Panc1 (cell line): Measurements from ENCODE around the gene ATG2B. TPM values are rescaled to one million over a fixed set of nuclear protein-coding genes. Genes with fewer than 3 reads are reported as not detected.

Experiments used
- ATAC-seq: fragments of 200-7000 bp; cut with Tn5 transposase; 2 replicates; pipeline ENCODE4 v1.9.1; 2020; ENCODE audit warnings: mild to moderate bottlenecking, moderate library complexity
- BruUV-seq: library from RNA; stranded (reverse); fragments of 400-500 nt; replicated peaks from 2 replicates; lab custom pipeline; 2021; lab: Mats Ljungman, UMichigan
- CTCF ChIA-PET: fragments of 300-600 bp; sonication (Branson Sonifier 250); formaldehyde crosslinking; loops from one replicate; lab custom pipeline; 2022; ENCODE audit warnings: antibody characterized with exemption; lab: Charles Lee
- POLR2A ChIA-PET: fragments of 300-600 bp; sonication (Branson Sonifier 250); formaldehyde crosslinking; loops from one replicate; lab custom pipeline; 2022; ENCODE audit warnings: antibody characterized with exemption; lab: Charles Lee
- DNase-seq: peaks from one replicate; pipeline ENCODE4 v3.0.0-alpha.2; 2010; ENCODE audit warnings: low read depth, low spot score
- H3K27ac ChIP-seq: 2 replicates; pipeline ENCODE4 v1.5.1; 2011; ENCODE audit warnings: mild to moderate bottlenecking, low read length, inconsistent platforms
- H3K27me3 ChIP-seq: fragments of 200-500 bp; sonication (Bioruptor generic); 2 replicates; pipeline ENCODE4 v1.6.0; 2014; ENCODE audit warnings: low read length, inconsistent platforms; ENCODE audit not compliant: control insufficient read depth, insufficient read depth
- H3K36me3 ChIP-seq: fragments of 200-500 bp; sonication (Bioruptor generic); 2 replicates; pipeline ENCODE4 v1.5.1; 2014; ENCODE audit warnings: inconsistent platforms, mild to moderate bottlenecking, low read length, moderate library complexity; ENCODE audit not compliant: control insufficient read depth, insufficient read depth
- H3K4me1 ChIP-seq: 2 replicates; pipeline ENCODE4 v1.5.1; 2011; ENCODE audit warnings: inconsistent platforms, mild to moderate bottlenecking, low read length, moderate library complexity; ENCODE audit not compliant: control insufficient read depth, insufficient read depth
- H3K4me3 ChIP-seq, 2 experiments: 2 replicates each; pipeline ENCODE4 v1.5.1; 2011 to 2012; ENCODE audit warnings: low read depth in 2 of 2, low read length in 2 of 2, mild to moderate bottlenecking in 2 of 2, inconsistent platforms in 1 of 2, moderate library complexity in 1 of 2
- H3K9me3 ChIP-seq: fragments of 200-500 bp; sonication (Bioruptor generic); 2 replicates; pipeline ENCODE4 v1.5.1; 2014; ENCODE audit warnings: low read depth, mild to moderate bottlenecking, inconsistent platforms, low read length, moderate library complexity; ENCODE audit not compliant: control insufficient read depth, insufficient read depth
- CTCF ChIP-seq: fragments of 450-650 bp; IDR thresholded peaks from 2 replicates; pipeline ENCODE4 v1.5.1; 2017; ENCODE audit warnings: mild to moderate bottlenecking
- POLR2AphosphoS5 ChIP-seq: IDR thresholded peaks from 2 replicates; pipeline ENCODE4 v1.6.1; 2012; ENCODE audit warnings: mild to moderate bottlenecking, low read depth, low read length, moderate library complexity
- REST ChIP-seq, 2 experiments: IDR thresholded peaks; 2 replicates each; pipeline ENCODE4 v1.6.1; 2011 to 2012; ENCODE audit warnings: low read depth in 2 of 2, control low read depth in 1 of 2, low read length in 1 of 2, mild to moderate bottlenecking in 1 of 2, moderate library complexity in 1 of 2; ENCODE audit not compliant: insufficient read depth in 1 of 2
- SIN3A ChIP-seq: IDR thresholded peaks from 2 replicates; pipeline ENCODE4 v1.6.1; 2012; ENCODE audit warnings: low read depth, mild to moderate bottlenecking, low read length, moderate library complexity, borderline replicate concordance; ENCODE audit not compliant: insufficient read depth
- TCF7L2 ChIP-seq: IDR thresholded peaks from 2 replicates; pipeline ENCODE4 v1.6.1; 2011; ENCODE audit warnings: mild to moderate bottlenecking, low read depth, low read length, inconsistent platforms
- in situ Hi-C: cut with HindIII; loops from 2 replicates; pipeline ENCODE4 v1.10.0; 2016; ENCODE audit warnings: low sequenced_read_pairs, low pct_unique_long_range_greater_than_20kb
- intact Hi-C: fragments of 100-400 bp; cut with micrococcal nuclease; formaldehyde crosslinking; loops from one replicate; pipeline ENCODE4 v1.10.0; 2022; ENCODE audit not compliant: unreplicated experiment
- total RNA-seq: library from RNA; stranded (reverse); gene quantifications from one replicate; pipeline ENCODE4 v1.2.1, GENCODE V29; 2021; ENCODE audit not compliant: unreplicated experiment

ATG2B gene
- total RNA-seq, 1 experiment from 2014 or later = 2.6 TPM

- H3K4me1 ChIP-seq = no peaks in the 10 kb centered on the region
- CTCF ChIA-PET = no interaction called here
- DNase-seq (no peak), ATAC-seq (no peak)
- no peaks in the 10 kb centered on the region for H3K9me3 ChIP-seq
- no peak overlapping the region for H3K4me3 ChIP-seq
- BruUV-seq = no TSS peak
- no peaks in the 10 kb centered on the region for H3K27me3 ChIP-seq
- POLR2A ChIA-PET = no interaction called here
- in situ Hi-C loops (no loop called here), intact Hi-C loops (no loop called here)
- no peak for TF ChIP-seq CTCF
- no peak for TF ChIP-seq POLR2AphosphoS5
- no peak for TF ChIP-seq SIN3A
- TF ChIP-seq REST (IDR thresholded peaks at IDR 0.05; ENCODE audit: insufficient read depth in 1 of 2, low read depth in 2 of 2, low read length in 1 of 2) = no peak
- TF ChIP-seq TCF7L2 = no peak
- no peaks in the 10 kb centered on the region for H3K36me3 ChIP-seq
- no peak overlapping the region for H3K27ac ChIP-seq
These were observed 131.5 kb downstream of the ATG2B start for GRCh38 chr14:96231526-96232130.

GRCh38 chr14:96231056-96231455, 132.1 kb downstream of the ATG2B start:
- in situ Hi-C loops (no loop called here), intact Hi-C loops (no loop called here)
- CTCF ChIA-PET = no interaction called here
- Histone ChIP-seq H3K27ac (no peak overlapping the region), H3K4me1 (no peaks in the 10 kb centered on the region), H3K36me3 (no peaks in the 10 kb centered on the region), H3K9me3 (no peaks in the 10 kb centered on the region), H3K4me3 (no peak overlapping the region), H3K27me3 (no peaks in the 10 kb centered on the region)
- TF ChIP-seq SIN3A = no peak
- no peak for TF ChIP-seq TCF7L2
- TF ChIP-seq CTCF = no peak
- TF ChIP-seq REST (IDR thresholded peaks at IDR 0.05; ENCODE audit: insufficient read depth in 1 of 2, low read depth in 2 of 2, low read length in 1 of 2) = no peak
- no peak for TF ChIP-seq POLR2AphosphoS5
- ATAC-seq = no peak
- DNase-seq = no peak
- BruUV-seq = no TSS peak
- POLR2A ChIA-PET = no interaction called here
